Spleen (tissue), 7 donors: ENCODE data around the gene MCM3AP.

Experiments used
- CTCF ChIP-seq, 11 experiments: fragments of 200-600 bp in 7 of 11; fragments of 450-650 bp in 4 of 11; sonication (generic) in 4 of 11; IDR thresholded peaks in 8 of 11; conservative IDR thresholded peaks in 3 of 11; 1 replicate in 7 of 11; 2 replicates in 4 of 11; pipeline versions ENCODE4 v1.4.0 to v1.8.0; 2016 to 2021; ENCODE audit warnings: antibody characterized with exemption in 11 of 11, inconsistent platforms in 4 of 11, mild to moderate bottlenecking in 1 of 11
- POLR2A ChIP-seq, 3 donors: fragments of 450-650 bp; IDR thresholded peaks; one replicate each; pipeline ENCODE4 v1.5.1; 2017; ENCODE audit warnings: antibody characterized with exemption in 3 of 3, mild to moderate bottlenecking in 1 of 3
- donor health status: DM: no; HTN: no; CAD: no; lungs with moderate emphysema.
- donor health status: DM: no; HTN: no; CAD: no.
- donor health status: DM: no; HTN: no; CAD: no.

GRCh38 chr21:46202592-46203202 lies 82.7 kb downstream of the MCM3AP start:
- TF ChIP-seq POLR2A (IDR thresholded peaks at IDR 0.05) (no peak), CTCF (IDR thresholded peaks at IDR 0.05 in 8 of 11, conservative IDR thresholded peaks at IDR 0.05 in 3 of 11) (no peak)
